GM18868 (cell line): ENCODE data around the gene THSD8.
A peak's percentile ranks its signal among the peaks of the same experiment; 100 is the strongest.

ENCODE experiments used
- ATAC-seq: cut with Tn5 transposase; IDR thresholded peaks from one replicate; pipeline ENCODE4 v1.9.1; 2021; ENCODE audit warnings: mild to moderate bottlenecking, moderate library complexity; ENCODE audit not compliant: unreplicated experiment

THSD8 gene

DNA sequence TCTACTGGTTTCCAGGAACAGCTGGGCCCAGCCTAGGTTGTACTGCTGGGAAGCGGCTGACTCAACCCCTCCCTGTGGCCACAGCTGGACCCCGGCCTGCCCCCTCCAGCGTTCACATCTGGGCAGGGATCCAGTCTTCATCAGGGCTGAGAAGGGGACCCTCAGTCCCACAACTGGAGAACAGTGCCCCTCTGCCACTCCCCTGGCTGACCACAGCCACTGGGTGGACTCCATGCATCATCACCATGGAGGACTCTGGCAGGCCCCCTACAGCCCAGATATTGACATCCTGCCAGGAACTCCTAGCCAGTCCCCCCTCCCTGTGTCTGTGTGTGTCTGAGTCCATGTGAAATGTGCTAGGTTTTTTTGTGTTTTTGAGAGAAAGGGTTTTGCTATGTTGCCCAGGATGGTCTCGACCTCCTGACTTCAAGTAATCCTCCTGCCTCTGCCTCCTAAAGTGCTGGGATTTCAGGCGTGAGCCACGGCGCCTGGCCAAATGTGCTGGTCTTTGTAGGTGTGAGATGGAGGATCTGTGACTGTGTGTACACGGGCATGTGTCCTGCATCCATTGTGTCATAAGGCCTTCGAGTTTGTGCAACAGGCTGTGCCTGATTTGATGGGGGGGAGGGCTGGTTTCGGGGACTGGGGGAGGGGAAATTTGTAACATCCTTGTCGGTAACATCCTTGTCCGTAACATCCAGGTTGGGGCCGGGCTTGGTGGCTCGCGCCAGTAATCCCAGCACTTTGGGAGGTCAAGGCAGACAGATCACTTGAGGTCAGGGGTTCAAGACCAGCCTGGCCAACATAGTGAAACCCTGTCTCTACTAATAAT is 22.5 kb upstream of the THSD8 start:
- no peak for ATAC-seq

DNA sequence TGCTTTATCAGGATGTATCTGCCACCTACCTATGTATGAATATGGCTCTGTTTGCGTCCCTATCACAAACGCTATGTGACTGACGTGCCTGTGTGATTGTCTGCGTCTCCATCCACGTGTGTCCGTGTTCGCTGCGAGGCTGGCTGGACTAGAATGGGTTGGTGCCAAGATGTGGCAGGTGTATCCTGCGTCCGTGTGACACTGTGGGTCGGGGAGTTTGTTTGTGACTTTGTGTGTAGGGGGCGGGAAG is 19.8 kb upstream of the THSD8 start:
- no peak for ATAC-seq

DNA sequence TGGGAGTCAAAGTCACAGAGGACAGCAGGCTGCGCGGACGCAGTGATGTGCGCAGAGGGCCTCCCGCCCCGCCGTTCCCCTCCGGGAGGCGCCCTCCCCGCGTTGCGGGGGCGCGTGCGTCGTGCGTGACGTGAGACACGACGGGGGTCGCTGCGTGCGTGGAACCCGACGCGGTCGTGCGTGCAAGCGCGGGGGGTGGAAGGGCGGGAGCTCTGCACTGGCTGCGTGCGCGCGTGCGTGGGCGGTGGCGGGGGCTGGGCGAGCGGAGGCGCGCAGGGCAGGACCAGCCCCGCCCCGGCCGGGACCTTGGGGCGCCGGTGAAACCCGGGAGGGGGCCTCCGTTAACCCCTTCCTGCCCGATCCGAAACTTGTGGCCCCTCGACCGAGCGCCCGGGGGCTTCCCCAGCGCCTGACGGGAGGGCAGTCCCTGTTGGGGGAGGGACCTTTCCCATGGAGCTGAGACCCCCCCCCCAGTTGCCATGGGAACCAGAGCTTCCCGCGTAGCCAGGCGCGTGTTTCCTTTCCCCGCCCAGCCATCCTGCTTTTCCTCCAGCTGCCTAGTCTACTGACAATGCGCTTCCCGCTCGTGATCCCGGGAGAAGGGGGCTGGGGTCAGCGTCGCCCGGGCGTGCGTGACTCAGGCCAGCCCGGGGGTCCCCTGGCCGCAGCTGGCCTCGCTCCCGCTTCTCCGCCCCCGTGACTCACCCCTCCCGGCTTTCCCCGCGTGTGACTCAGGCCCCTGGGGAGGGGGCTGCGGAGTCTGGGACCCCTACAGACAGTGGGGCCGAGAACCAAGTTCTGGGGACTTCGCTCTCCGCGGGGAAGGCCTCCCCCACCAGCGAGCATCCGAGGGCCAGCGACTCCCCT is 19.2 kb upstream of the THSD8 start:
- peak; percentile 22 for ATAC-seq

DNA sequence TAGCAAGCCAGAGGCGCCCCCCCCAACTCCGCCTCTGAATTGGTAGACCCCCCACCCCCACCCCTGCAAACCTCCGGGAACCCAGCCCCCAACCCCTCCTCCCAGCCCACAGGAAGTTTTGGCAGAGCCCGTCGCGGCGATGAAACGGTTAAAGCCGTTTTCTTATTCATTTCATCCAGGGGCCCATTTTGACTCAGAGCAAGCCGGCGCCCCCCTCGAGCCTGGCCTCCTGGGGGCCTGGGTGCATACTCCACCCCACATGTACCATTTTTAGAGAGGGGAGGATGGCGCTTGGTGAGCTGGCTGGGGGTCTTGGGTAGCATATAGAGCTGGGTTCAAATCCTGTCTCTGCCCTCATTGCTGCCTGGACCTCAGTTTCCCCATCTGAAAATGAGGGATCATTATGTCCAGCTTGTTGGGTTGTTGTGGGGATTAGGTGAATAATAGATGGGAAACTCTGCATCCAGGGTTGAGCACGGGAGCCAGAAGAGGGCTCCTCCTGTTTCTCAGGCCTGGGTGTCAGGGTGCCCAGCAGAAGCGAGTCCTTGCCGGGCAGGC is 18.5 kb upstream of the THSD8 start:
- peak; percentile 3 for ATAC-seq

DNA sequence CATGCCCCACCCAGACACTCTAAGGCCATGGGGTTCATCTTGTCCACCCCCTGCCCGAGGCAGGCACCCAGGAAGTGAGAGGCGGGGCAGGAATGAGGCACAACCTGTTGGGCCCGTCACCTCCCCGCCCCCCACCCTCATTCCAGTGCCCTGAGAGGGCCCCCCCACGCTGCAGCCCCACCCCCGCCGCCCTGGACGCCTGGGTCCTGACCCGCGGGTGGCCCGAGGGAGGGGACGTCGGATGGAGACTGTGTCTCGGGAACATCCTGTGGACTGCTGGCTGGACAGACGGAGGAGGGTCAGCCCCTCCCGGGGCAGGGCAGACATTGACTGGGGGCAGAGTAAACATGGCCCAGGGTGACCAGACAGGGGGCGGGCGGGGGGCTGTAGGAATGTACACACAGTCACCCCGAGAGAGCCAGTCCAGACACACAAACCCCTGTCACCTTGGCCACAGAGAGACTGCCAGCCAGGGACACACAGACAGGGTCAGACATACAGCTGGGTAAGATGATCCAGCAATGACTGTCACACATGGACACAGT is 17.9 kb upstream of the THSD8 start:
- no peak for ATAC-seq

DNA sequence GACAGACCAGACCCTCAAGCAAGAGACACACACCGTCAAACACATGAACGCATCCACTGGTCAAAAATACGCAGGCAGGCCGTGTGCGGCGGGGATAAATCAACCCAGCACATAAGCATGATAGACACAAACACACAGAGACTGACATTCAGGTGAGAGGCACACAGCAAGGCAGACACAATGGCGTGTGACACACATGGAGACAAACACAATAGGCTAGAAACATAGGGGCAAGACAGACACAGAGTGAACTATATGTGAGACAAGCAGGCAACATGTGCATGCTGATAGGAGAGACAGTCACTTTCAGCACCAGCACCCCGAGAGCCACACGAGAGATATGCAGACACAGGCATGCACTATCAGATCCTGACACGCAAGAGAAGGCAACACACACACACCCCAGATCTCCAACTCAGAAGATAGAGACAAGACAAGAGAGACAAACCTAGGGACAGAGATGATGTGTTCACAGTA is 17.4 kb upstream of the THSD8 start:
- ATAC-seq = no peak

DNA sequence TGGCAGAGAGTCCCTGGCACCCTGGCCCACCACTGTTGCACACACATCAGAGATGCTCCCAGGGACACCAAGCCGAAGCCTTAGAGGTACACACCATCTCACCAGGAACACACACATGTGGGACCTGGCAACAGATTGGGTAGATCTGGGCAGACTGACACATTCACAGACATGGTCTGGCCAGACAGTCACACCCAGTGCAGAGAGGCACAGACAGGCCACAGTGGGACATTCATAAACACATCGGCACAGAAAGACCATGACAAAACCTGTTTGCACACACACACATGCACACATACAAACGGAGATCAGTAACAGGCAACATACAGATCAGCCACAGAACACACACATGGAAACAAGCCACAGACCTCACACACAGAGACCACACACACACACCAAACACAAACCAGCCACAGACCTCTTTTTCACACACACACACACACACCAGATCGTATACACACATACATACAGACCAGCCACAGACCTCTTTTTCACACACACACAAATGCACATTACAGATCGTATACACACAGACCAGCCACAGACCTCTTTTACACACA is 16.9 kb upstream of the THSD8 start:
- ATAC-seq = no peak

DNA sequence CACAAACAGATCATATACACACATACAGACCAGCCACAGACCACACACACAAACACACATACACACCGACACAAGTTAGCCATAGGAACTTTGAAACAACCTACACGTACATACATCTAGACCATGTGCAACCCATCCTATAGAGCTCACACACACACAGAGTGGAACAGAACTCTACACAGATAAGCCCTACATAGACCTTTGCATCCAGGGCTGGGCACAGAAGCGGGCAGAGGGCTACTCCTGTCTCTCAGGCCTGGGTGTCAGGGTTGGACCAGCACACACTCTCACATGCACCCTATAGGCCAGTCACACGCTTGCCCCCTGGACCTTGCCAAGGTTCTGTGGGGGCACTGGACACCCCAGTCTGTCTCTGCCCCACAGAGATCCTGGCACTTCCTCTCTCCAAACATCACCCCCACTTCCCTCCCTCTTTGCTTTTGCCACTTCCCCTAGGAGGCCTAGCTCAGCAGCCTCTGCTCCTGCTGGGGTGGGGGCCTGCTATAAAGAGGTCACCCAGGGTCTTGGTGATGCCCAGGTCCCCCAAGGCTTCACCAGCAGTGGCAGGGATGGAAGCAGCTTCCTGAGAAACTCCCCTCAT is 16.3 kb upstream of the THSD8 start:
- no peak for ATAC-seq

DNA sequence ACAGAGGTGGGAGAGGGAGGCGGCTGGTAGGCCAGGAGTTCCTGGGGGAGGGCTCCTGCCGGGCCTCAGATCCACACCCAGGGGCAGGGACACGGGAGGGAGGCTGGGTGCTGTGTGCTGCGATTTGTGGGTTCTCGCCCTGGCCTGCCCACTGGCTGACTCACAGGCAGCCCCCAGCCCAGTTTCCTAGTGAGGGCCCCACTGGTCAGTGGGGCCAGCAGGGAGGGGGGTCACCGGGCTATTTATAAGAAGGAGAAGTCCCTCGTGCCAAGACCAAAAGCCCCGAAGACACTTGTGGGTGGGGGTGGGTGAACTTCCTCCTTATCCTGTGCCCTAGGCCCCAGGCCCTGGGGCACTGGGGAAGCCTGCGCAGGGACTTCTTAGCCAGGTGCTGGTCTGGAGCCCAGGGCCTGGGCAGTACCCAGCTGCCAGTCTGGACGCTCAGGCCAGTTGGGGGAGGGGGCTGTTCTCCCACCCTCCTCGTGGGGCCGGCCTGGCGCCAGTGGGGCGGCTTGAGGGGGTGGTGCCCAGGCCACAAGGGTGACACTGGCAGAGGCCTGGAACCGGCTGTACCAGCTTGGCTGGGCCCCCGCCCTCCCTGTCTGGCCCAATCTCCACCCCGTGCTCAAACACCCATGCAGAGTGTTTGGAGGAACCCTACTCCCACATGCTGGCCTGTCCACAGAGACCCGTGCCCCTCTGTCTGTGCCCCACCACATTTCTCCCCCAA is 15.6 kb upstream of the THSD8 start:
- ATAC-seq = no peak

DNA sequence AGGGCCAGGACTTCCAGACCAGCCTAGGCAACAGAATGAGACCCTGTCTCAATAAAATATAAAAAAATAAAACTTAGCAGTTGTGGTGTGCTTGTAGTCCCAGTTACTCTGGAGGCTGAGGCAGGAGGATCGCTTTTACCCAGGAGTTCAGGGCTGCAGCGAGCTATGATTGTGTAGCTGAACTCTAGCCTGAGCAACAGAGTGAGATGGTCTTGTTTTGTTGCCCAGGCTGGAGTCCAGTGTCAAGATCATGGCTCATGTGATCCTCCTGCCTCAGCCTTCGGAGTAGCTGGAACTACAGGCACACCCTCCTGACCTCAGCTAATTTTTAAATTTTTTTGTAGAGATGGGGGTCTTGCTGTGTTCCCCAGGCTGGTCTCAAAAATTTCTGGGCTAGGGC is 14.9 kb upstream of the THSD8 start:
- ATAC-seq = no peak

DNA sequence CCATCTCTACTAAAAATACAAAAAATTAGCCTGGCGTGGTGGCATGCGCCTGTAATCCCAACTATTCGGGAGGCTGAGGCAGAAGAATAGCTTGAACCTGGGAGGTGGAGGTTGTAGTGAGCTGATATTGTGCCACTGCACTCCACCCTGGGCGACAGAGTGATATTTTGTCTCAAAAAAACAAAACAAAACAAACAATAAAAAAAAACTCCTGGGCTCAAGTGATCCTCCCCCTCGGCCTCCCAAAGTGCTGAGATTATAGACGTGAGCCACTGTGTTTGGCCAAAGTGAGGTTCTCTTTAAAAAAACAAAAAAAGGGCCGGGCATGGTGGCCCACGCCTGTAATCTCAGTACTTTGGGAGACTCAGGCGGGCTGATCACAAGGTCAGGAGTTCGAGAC is 14.4 kb upstream of the THSD8 start:
- ATAC-seq = no peak

DNA sequence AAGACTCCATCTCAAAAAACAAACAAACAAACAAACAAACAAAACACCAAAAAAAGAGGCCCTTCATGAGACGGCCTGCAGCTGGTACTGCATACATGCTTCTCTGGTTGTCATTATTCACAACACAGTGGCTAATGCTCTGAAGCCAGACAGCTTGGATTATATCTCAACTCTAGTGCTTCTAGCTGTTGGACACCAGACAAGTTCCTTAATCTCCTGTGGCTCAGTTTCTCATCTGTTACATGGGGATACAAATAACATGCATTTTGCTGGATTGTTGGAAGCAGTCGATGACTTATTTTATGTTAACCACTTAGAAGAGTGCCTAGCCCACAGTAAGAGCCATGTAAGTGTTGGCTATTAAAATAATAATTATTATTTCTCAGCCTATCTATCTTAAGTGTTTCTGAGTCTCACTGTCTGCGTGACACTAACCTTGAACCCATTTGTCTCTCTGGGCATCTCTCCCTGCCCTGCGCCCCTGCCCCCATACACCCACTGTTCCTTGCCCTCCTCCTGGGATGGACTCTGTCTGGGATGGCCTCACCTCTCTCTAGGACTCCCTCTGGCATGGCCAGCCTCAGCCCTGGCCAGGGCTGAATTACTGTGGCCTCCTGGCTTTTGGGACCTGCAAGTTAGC is 13.7 kb upstream of the THSD8 start:
- ATAC-seq = no peak

DNA sequence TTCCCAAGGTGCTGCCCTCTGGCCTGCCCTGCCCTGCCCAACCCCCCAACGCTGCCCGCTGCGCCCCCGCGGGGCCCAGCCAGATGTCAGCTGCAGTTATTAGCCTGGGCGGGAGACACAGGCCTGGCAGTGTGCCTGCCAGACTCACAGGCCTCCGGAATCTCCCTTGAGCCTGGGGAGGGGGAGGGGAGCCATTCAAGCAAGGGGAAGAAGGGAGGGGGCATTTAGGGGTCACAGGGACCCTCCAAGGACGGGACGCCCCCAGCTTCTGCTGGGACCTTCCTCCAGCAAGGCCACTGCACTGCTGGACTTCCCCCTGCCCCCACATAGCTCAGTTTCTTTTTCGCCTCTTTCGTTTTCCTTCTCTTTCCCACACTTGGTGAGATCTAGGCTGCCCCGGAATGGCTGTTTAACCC is 13.2 kb upstream of the THSD8 start:
- ATAC-seq = no peak

DNA sequence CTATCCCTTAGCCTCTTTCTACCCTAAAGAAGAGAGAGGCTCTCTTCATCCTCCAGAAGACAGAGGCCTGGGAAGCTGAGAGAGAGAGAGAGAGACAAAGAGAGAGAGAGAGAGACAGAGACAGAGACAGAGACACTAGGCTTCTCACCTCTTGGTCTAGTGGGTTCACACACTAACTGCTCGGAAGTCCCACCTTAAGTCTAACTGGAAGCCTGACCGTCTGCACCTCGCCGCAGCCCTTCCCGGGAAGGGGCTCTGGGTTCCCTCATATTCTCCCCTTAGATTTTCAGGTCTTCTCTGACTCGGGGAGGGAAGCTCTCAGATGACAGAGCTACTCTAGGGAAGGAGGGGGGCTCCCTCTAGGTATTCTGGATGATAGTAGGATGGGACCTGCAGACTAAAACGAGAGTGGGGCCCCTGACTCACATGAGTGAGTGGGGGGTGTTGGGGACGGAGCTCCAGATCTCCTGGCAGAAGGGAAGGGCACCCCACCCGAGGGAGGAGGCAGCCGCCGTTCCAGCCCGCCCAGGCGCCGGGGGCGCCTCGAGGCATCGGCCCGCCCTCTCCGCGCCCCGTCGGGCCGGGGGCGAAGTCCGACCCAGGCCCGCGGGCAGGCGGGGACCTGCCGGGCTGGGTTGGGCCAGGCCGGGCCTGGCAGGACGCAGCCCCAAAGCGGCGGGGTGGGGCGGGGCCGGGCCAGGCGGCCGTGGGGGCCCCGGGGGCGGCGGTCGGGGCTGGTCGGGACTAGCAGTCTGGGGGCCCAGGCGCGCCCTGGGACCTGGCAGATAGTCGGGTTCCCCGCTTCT is 12.6 kb upstream of the THSD8 start:
- ATAC-seq = no peak

DNA sequence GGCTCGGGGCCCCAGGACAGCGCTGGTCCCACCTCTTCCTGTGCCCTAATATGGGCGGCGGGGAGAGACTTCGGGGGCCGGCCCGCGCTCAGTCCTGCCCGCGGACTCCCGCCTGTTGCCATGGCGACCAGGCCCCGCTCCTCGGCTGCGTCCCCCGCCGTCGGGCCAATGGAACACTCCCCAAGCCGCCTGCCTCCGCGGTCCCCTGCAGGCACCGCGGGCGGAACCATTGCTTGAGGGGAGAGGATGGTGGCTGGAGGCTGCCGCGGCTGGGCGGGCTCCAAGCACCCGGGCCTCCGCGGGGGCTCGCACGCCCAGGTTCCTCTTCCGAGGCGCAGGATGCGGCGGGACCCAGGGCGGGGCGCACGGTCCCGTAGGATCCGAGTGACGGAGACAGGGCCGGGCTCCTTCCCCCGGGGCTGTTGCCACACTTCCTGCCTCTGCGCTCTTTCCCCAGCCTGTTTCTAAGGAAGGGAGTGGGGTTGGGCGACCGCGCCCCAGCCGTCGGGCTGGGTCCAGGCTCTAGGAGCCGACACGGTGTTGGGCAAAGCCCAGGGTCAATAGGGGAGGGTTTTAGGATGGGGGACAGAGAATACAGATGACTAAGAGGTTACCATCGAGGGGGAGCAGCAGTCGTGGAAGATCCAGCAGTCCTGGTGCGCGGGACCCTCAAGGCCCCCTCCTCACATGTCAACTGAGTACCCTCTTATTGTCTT is 11.8 kb upstream of the THSD8 start:
- ATAC-seq = peak; percentile 38

DNA sequence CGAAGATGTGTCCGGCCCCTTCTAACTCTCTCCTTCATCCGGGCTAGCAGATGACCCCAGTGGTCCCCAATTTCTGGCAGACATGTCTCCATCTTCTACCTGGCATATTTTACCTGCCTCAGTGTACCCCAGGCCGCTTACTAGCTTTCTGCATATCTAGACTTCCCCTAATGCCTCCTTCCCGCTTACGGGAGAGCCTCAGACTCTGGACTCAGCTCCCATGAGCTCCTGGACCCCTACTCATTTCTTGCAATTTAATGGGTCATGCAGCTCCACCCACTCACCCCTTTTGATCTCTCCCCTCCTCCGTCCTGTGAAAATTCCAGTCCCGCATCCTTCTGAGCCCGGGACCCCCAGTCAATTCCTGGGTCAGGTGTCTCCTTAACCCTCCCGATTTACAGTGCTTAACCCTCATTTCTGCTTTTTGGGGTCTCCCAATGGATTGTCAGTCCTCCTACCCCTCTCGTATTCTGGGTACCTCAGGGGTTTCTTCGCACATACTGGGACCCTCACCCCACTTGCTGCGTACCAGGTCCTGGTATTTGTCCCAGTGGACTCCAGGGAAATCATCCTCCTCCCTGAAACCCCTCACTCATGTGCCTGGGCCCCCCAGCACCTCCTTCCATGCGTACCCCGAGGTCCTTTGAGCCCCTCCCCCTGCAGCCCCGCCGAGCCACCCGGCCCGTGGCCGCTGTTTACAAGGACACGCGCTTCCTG is 11.1 kb upstream of the THSD8 start:
- no peak for ATAC-seq

DNA sequence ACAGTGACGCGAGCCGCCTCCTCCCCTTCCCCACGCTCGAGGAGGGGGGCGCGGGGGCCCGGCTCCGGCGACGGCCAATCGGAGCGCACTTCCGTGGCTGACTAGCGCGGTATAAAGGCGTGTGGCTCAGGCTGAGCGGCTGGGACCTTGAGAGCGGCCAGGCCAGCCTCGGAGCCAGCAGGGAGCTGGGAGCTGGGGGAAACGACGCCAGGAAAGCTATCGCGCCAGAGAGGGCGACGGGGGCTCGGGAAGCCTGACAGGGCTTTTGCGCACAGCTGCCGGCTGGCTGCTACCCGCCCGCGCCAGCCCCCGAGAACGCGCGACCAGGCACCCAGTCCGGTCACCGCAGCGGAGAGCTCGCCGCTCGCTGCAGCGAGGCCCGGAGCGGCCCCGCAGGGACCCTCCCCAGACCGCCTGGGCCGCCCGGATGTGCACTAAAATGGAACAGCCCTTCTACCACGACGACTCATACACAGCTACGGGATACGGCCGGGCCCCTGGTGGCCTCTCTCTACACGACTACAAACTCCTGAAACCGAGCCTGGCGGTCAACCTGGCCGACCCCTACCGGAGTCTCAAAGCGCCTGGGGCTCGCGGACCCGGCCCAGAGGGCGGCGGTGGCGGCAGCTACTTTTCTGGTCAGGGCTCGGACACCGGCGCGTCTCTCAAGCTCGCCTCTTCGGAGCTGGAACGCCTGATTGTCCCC is 10.4 kb upstream of the THSD8 start, which contains the start of gene JUNB:
JUNB (plus strand) TSS at position 142 of the 706 bp plus-strand sequence; CDS start at position 428, 286 bp downstream.
- ATAC-seq = peak; percentile 30
